H1 (cell line): Measurements from ENCODE around the gene OSBPL3. TPM values are rescaled to one million over a fixed set of nuclear protein-coding genes. Genes with fewer than 3 reads are reported as not detected.

ENCODE experiments used
- CTCF ChIA-PET: fragments of 300-600 bp; sonication (Branson Sonifier 250); formaldehyde crosslinking; loops from one replicate; lab custom pipeline; 2021; ENCODE audit not compliant: partially characterized antibody; lab: Charles Lee
- POLR2A ChIA-PET: fragments of 300-600 bp; sonication (Branson Sonifier 250); formaldehyde crosslinking; loops from one replicate; lab custom pipeline; 2021; ENCODE audit warnings: inconsistent platforms; ENCODE audit not compliant: partially characterized antibody; lab: Charles Lee
- DNase-seq, 2 experiments: peaks; one replicate each; pipeline versions ENCODE4 v3.0.0 to v3.0.0-alpha.2; 2010 to 2022; ENCODE audit warnings: low spot score in 2 of 2, low read depth in 1 of 2, mixed read lengths in 1 of 2
- FAIRE-seq: peaks from 2 replicates; lab custom pipeline; 2011; peaks lifted over from hg19 to GRCh38; lab: Jason Lieb, UNC
- H2AFZ ChIP-seq: 2 replicates; pipeline ENCODE4 v1.8.1; 2012; ENCODE audit warnings: low read length, inconsistent platforms
- H2AK5ac ChIP-seq: 2 replicates; pipeline ENCODE4 v1.6.1; 2013; ENCODE audit warnings: low read depth, low read length
- H2BK120ac ChIP-seq: replicated peaks from 2 replicates; pipeline ENCODE3; 2013; ENCODE audit warnings: low read depth, low read length, inconsistent platforms
- H2BK12ac ChIP-seq: 2 replicates; pipeline ENCODE4 v1.6.1; 2013; ENCODE audit warnings: low read depth, low read length
- H2BK15ac ChIP-seq: 2 replicates; pipeline ENCODE4 v1.6.1; 2013; ENCODE audit warnings: low read length
- H2BK20ac ChIP-seq: 2 replicates; pipeline ENCODE4 v1.6.1; 2013; ENCODE audit warnings: low read length
- H2BK5ac ChIP-seq: 2 replicates; pipeline ENCODE4 v1.6.1; 2013; ENCODE audit warnings: low read depth, low read length
- H3K14ac ChIP-seq: 2 replicates; pipeline ENCODE4 v1.6.1; 2013; ENCODE audit warnings: inconsistent platforms; ENCODE audit not compliant: insufficient read length
- H3K18ac ChIP-seq: 2 replicates; pipeline ENCODE4 v1.6.1; 2013; ENCODE audit warnings: low read length; ENCODE audit errors: extremely low read depth
- H3K23ac ChIP-seq: 2 replicates; pipeline ENCODE4 v1.6.1; 2013; ENCODE audit warnings: inconsistent platforms; ENCODE audit not compliant: insufficient read length
- H3K23me2 ChIP-seq: 2 replicates; pipeline ENCODE4 v1.6.1; 2013; ENCODE audit warnings: low read depth, low read length
- H3K27ac ChIP-seq: 2 replicates; pipeline ENCODE4 v1.6.1; 2011; ENCODE audit warnings: low read depth, low read length, inconsistent platforms
- H3K27me3 ChIP-seq, 4 experiments: replicated peaks in 1 of 4; 1 replicate in 1 of 4; 2 replicates in 3 of 4; pipeline versions ENCODE4 v1.6.1 to v1.8.1; 2011 to 2013; ENCODE audit warnings: low read length in 3 of 4, mild to moderate bottlenecking in 3 of 4, inconsistent platforms in 2 of 4, mixed read lengths in 2 of 4, moderate library complexity in 1 of 4; ENCODE audit not compliant: control insufficient read depth in 3 of 4, insufficient read depth in 3 of 4; ENCODE audit errors: extremely low read depth in 1 of 4
- H3K36me3 ChIP-seq, 4 experiments: 2 replicates each; pipeline versions ENCODE4 v1.6.1 to v1.8.1; 2011 to 2013; ENCODE audit warnings: mild to moderate bottlenecking in 4 of 4, low read length in 3 of 4, moderate library complexity in 2 of 4, control low read depth in 1 of 4, inconsistent platforms in 1 of 4; ENCODE audit not compliant: insufficient read depth in 4 of 4, control insufficient read depth in 2 of 4
- H3K4ac ChIP-seq: replicated peaks from 2 replicates; pipeline ENCODE3; 2013; ENCODE audit warnings: low read length, low read depth, mixed read lengths, inconsistent platforms; ENCODE audit not compliant: insufficient read length
- H3K4me1 ChIP-seq, 4 experiments: replicated peaks in 1 of 4; 1 replicate in 1 of 4; 2 replicates in 3 of 4; pipeline versions ENCODE4 v1.6.1 to v1.8.1; 2011 to 2013; ENCODE audit warnings: low read length in 3 of 4, inconsistent platforms in 2 of 4, mixed read lengths in 1 of 4; ENCODE audit not compliant: insufficient read depth in 4 of 4, control insufficient read depth in 3 of 4
- H3K4me2 ChIP-seq, 2 experiments: 2 replicates each; pipeline versions ENCODE4 v1.6.1 to v1.8.1; 2011 to 2013; ENCODE audit warnings: low read depth in 2 of 2, low read length in 2 of 2, control low read depth in 1 of 2, inconsistent platforms in 1 of 2, mild to moderate bottlenecking in 1 of 2; ENCODE audit not compliant: insufficient read depth in 1 of 2
- H3K4me3 ChIP-seq, 4 experiments: fragments of 200-600, 300-600 bp in 1 of 4; sonication (generic), shearing (Covaris generic), sonication (Bioruptor Twin) in 1 of 4; 2 replicates each; pipeline versions ENCODE4 v1.5.1 to v1.8.1; 2011 to 2016; ENCODE audit warnings: low read length in 4 of 4, low read depth in 3 of 4, control low read depth in 2 of 4, inconsistent platforms in 2 of 4, mild to moderate bottlenecking in 2 of 4, mixed read lengths in 1 of 4, moderate library complexity in 1 of 4; ENCODE audit not compliant: insufficient read depth in 2 of 4; ENCODE audit errors: extremely low read depth in 1 of 4
- H3K56ac ChIP-seq: replicated peaks from 2 replicates; pipeline ENCODE3; 2013; ENCODE audit warnings: low read depth, mild to moderate bottlenecking, mixed read lengths, low read length, inconsistent platforms; ENCODE audit not compliant: insufficient read length
- H3K79me1 ChIP-seq: 2 replicates; pipeline ENCODE4 v1.6.1; 2013; ENCODE audit warnings: low read depth, low read length, control low read depth
- H3K79me2 ChIP-seq, 2 experiments: 2 replicates each; pipeline versions ENCODE4 v1.6.1 to v1.8.1; 2012 to 2013; ENCODE audit warnings: low read length in 2 of 2, mild to moderate bottlenecking in 2 of 2, inconsistent platforms in 1 of 2; ENCODE audit not compliant: insufficient read depth in 2 of 2, control insufficient read depth in 1 of 2
- H3K9ac ChIP-seq, 4 experiments: replicated peaks in 1 of 4; 1 replicate in 1 of 4; 2 replicates in 3 of 4; pipeline versions ENCODE4 v1.6.1 to v1.8.1; 2011 to 2013; ENCODE audit warnings: low read depth in 3 of 4, low read length in 3 of 4, control low read depth in 2 of 4, mild to moderate bottlenecking in 2 of 4, moderate library complexity in 2 of 4, inconsistent platforms in 1 of 4; ENCODE audit errors: extremely low read depth in 1 of 4
- H3K9me3 ChIP-seq, 2 experiments: 2 replicates each; pipeline versions ENCODE4 v1.6.1 to v1.8.1; 2012 to 2013; ENCODE audit warnings: mild to moderate bottlenecking in 2 of 2, moderate library complexity in 2 of 2, control low read depth in 1 of 2, inconsistent platforms in 1 of 2, low read depth in 1 of 2, low read length in 1 of 2, mixed read lengths in 1 of 2; ENCODE audit not compliant: insufficient read depth in 2 of 2
- H4K20me1 ChIP-seq, 2 experiments: replicated peaks in 1 of 2; 2 replicates each; pipeline versions ENCODE3 to v1.8.1; 2011 to 2013; ENCODE audit warnings: inconsistent platforms in 2 of 2, low read length in 2 of 2, mild to moderate bottlenecking in 1 of 2; ENCODE audit not compliant: insufficient read depth in 2 of 2, control insufficient read depth in 1 of 2
- H4K5ac ChIP-seq: 2 replicates; pipeline ENCODE4 v1.6.1; 2013; ENCODE audit warnings: low read length, low read depth, mixed read lengths, inconsistent platforms; ENCODE audit not compliant: insufficient read length
- H4K8ac ChIP-seq: 2 replicates; pipeline ENCODE4 v1.8.0; 2013; ENCODE audit warnings: mild to moderate bottlenecking, moderate library complexity, low read length, inconsistent platforms; ENCODE audit not compliant: insufficient read depth; ENCODE audit errors: extremely low read depth
- H4K91ac ChIP-seq: replicated peaks from 2 replicates; pipeline ENCODE3; 2013; ENCODE audit warnings: low read length, mixed read lengths, inconsistent platforms; ENCODE audit not compliant: insufficient read length
- CREB1 ChIP-seq: IDR thresholded peaks from 2 replicates; pipeline ENCODE4 v1.6.1; 2012; ENCODE audit warnings: inconsistent platforms
- CTCF ChIP-seq, 3 experiments: IDR thresholded peaks; 1 replicate in 2 of 3; 2 replicates in 1 of 3; pipeline versions ENCODE4 v1.5.1 to v1.6.1; 2011; ENCODE audit warnings: low read length in 3 of 3, mild to moderate bottlenecking in 3 of 3, inconsistent platforms in 2 of 3, low read depth in 1 of 3, moderate library complexity in 1 of 3; ENCODE audit not compliant: insufficient read depth in 1 of 3; ENCODE audit errors: control extremely low read depth in 1 of 3
- GTF2F1 ChIP-seq: IDR thresholded peaks from 2 replicates; pipeline ENCODE4 v1.6.1; 2012; ENCODE audit warnings: low read depth, low read length, improper control_type of control experiment, borderline replicate concordance
- HDAC6 ChIP-seq: IDR thresholded peaks from one replicate; pipeline ENCODE4 v1.7.1; 2012; ENCODE audit warnings: low read depth, mild to moderate bottlenecking, inconsistent platforms, low read length, moderate library complexity
- SIX5 ChIP-seq: IDR thresholded peaks from 2 replicates; pipeline ENCODE4 v1.6.1; 2011; ENCODE audit warnings: mild to moderate bottlenecking, low read depth, low read length
- TAF1 ChIP-seq: IDR thresholded peaks from 2 replicates; pipeline ENCODE4 v1.6.1; 2011; ENCODE audit warnings: mild to moderate bottlenecking, low read depth, low read length
- TBP ChIP-seq: IDR thresholded peaks from 2 replicates; pipeline ENCODE4 v1.6.1; 2011; ENCODE audit warnings: low read depth, low read length, improper control_type of control experiment
- ZNF274 ChIP-seq: IDR thresholded peaks from 2 replicates; pipeline ENCODE4 v1.7.0; 2012; ENCODE audit warnings: low read length, borderline replicate concordance; ENCODE audit errors: extremely low read depth
- WGBS, 2 experiments: shearing (Covaris generic) in 1 of 2; methylation state at CpG; one replicate each; pipeline versions ENCODE4 v1.1.6 to v1.1.7; 2013 to 2015; ENCODE audit warnings: low lambda C conversion rate in 2 of 2, mixed read lengths in 2 of 2, inconsistent platforms in 1 of 2, low coverage in 1 of 2, missing lambda C conversion rate in 1 of 2; ENCODE audit not compliant: insufficient replicate concordance in 2 of 2, insufficient coverage in 1 of 2, insufficient read length in 1 of 2; ENCODE audit errors: extremely low coverage in 1 of 2, missing lambda C conversion rate in 1 of 2; 5-methylcytosine and 5-hydroxymethylcytosine counted together
- polyA plus RNA-seq, 7 experiments: library from polyadenylated mRNA; depleted of rRNA in 3 of 7; stranded (reverse) in 5 of 7; unstranded in 2 of 7; fragments of >200 nt in 5 of 7; fragments of 200-250 nt in 2 of 7; gene quantifications; 1 replicate in 5 of 7; 2 replicates in 1 of 7; 4 replicates in 1 of 7; pipeline versions ENCODE4 v1.2.1 to v1.2.3, GENCODE V29; 2011 to 2013; ENCODE audit warnings: missing spikeins in 2 of 7, mixed read lengths in 2 of 7
- total RNA-seq: library from RNA; stranded (reverse); fragmentation: NEBNext Ultra II Directional; extraction: Animal tissue kit (Norgen Biotek cat#: 25700); gene quantifications from 2 replicates; pipeline ENCODE4 v1.2.1, GENCODE V29; 2021

The OSBPL3 gene
- total and polyA plus RNA-seq, 2 of the 8 experiments (the other 6 are each of a cell fraction or from before 2014, with no cell fraction given): 2.8 to 13.9 TPM

GRCh38 chr7:24907311-24907886, 72.6 kb downstream of the OSBPL3 start:
- no peak overlapping the region for H3K9ac ChIP-seq
- H3K4me1 ChIP-seq: no peaks in the 10 kb centered on the region; a peak in 1 of 7 replicates
- H3K4ac ChIP-seq: no peak overlapping the region
- peaks cover 2% of the 10 kb centered on the region; the same call in 1 of the 2 replicates for H3K79me1 ChIP-seq
- no peak overlapping the region for H3K14ac ChIP-seq
- no peaks in the 10 kb centered on the region for H4K20me1 ChIP-seq
- DNase-seq (no peak), FAIRE-seq (no peak)
- H4K8ac ChIP-seq: no peak overlapping the region
- no peaks in the 10 kb centered on the region; a peak in 1 of 8 replicates for H3K36me3 ChIP-seq
- no peaks in the 10 kb centered on the region for H3K9me3 ChIP-seq
- TF ChIP-seq SIX5 (no peak), TAF1 (no peak), CTCF (IDR thresholded peaks at IDR 0.05; ENCODE audit: control extremely low read depth in 1 of 3, insufficient read depth in 1 of 3, low read depth in 1 of 3, low read length in 3 of 3) (no peak), GTF2F1 (no peak), TBP (no peak), HDAC6 (no peak), ZNF274 (no peak), CREB1 (no peak)
- no peak overlapping the region for H2AFZ ChIP-seq
- H2BK15ac ChIP-seq: no peak overlapping the region
- no peak overlapping the region for H2BK20ac ChIP-seq
- ChIA-PET POLR2A (no interaction called here), CTCF (no interaction called here)
- H2BK120ac ChIP-seq: no peak overlapping the region
- H3K27ac ChIP-seq: no peak overlapping the region
- no peak overlapping the region for H4K5ac ChIP-seq
- H2BK5ac ChIP-seq: no peak overlapping the region
- no peak overlapping the region for H2AK5ac ChIP-seq
- H3K18ac ChIP-seq: no peak overlapping the region
- no peaks in the 10 kb centered on the region for H3K27me3 ChIP-seq
- no peaks in the 10 kb centered on the region; the same call in 1 of the 2 replicates for H3K23me2 ChIP-seq
- H3K56ac ChIP-seq: no peak overlapping the region
- no peak overlapping the region for H3K4me2 ChIP-seq
- no peak overlapping the region for H2BK12ac ChIP-seq
- H3K23ac ChIP-seq: no peak overlapping the region
- H4K91ac ChIP-seq: no peak overlapping the region
- H3K79me2 ChIP-seq: no peaks in the 10 kb centered on the region
- 90% methylated on average over 7 of the region's 7 CpGs; no CpG with 5 or more reads in 1 of the 2 experiments for WGBS, 2 experiments
- H3K4me3 ChIP-seq: no peak overlapping the region
